T-helper 2 cell treated with Interferon-gamma antibody and Interleukin-4, amounts not matched to agents 5 μg/mL and 100 μg/mL, for 36 hours (primary cell): ENCODE measurements around the gene LTA.
"Not testable (repeated sequence)": the region's sequence is repeated elsewhere in the genome, so short reads cannot be mapped to it uniquely, and the experiment has no call there.

Experiments
- DNase-seq: peaks from one replicate; pipeline ENCODE4 v3.0.0; 2021; ENCODE audit warnings: low spot score
- H3K27ac Mint-ChIP-seq: one replicate; pipeline ENCODE4 v1.8.0; 2021; ENCODE audit warnings: mild to moderate bottlenecking, mixed read lengths
- H3K27me3 Mint-ChIP-seq: one replicate; pipeline ENCODE4 v1.8.0; 2021; ENCODE audit warnings: low read depth, mixed read lengths
- H3K36me3 Mint-ChIP-seq: one replicate; pipeline ENCODE4 v1.8.0; 2021; ENCODE audit warnings: low read depth, mixed read lengths
- H3K4me1 Mint-ChIP-seq: one replicate; pipeline ENCODE4 v1.8.0; 2021; ENCODE audit warnings: low read depth, mixed read lengths
- H3K4me3 Mint-ChIP-seq: one replicate; pipeline ENCODE4 v1.8.0; 2022; ENCODE audit warnings: mild to moderate bottlenecking, moderate library complexity, mixed read lengths
- H3K9me3 Mint-ChIP-seq: one replicate; pipeline ENCODE4 v1.8.0; 2021; ENCODE audit warnings: mixed read lengths

LTA gene

DNA sequence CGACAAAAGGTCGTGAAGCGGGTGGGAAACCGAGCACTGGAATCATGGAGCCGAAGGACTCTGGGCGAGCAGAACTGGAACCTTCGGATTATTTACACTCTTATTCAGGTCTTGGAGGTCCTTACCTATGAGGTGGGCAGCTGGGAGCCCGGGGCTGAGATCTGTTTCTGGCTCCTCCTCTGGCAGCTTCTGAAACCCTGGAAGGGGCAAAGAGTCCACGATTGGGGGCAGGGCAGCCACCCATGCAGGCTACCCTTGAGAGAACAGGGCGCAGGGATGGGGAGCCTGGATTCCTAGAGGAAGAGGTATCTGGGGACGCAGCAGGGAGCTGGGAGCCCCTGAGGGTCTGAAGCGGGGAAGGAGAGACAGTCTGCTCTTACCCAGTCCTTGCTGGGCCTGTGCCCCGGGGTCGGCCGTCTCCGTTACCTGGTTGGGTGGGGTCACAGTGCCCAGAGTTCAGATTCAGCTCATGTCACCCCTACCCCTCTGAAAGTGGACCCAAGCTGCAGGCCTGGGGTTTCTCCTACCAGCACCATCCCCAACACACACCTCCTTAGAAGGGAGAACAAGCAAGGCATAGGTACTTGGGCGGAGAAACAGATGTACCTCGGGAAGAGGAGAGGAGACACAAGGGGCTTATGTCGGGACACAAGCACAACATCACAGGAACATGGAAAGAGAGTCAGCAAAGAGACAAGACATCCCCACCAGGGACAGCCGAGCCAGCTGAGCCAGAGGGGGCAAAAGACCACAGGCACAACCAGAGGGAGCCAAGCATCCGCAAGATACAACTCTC, 9.5 kb downstream of the LTA start:
- H3K36me3 Mint-ChIP-seq = peaks cover 59% of the 10 kb centered on the region
- peak overlapping the region; percentile 95 for H3K4me3 Mint-ChIP-seq
- no peaks in the 10 kb centered on the region for H3K9me3 Mint-ChIP-seq
- peak overlapping the region; percentile 91 for H3K27ac Mint-ChIP-seq
- DNase-seq = no peak
- H3K4me1 Mint-ChIP-seq = peaks cover 62% of the 10 kb centered on the region
- H3K27me3 Mint-ChIP-seq = no peaks in the 10 kb centered on the region

DNA sequence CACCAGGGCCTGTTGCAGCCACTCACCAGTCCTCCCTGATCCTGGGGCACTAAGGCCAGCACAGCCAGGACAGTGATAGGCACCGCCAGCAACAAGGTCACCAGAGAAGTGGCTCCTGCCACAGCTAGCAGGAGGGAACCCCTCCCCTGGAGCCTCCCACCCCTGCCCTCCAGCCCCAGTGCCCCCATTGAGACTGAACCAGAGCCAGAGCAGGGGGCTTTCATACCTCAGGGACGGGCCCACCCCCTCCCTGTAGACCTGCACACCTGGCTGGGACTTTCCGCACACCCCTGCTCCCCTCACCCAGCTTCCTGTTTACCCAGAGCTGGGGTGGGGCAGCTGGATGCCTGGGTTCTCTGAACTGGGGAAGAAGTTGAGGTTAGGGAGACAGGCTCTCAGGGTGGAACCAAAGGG, 10.1 kb downstream of the LTA start, which contains the start of gene LTB:
Gene LTB (minus strand): TSS at position 195 of the 414 bp plus-strand sequence. CDS start 7 bp downstream, at position 188.
- H3K36me3 Mint-ChIP-seq = peaks cover 54% of the 10 kb centered on the region
- DNase-seq = no peak
- H3K27me3 Mint-ChIP-seq = no peaks in the 10 kb centered on the region
- H3K4me3 Mint-ChIP-seq = peak within 1 kb of the TSS; percentile 95
- no peaks in the 10 kb centered on the region for H3K9me3 Mint-ChIP-seq
- peaks cover 62% of the 10 kb centered on the region for H3K4me1 Mint-ChIP-seq
- peak within 1 kb of the TSS; percentile 91 for H3K27ac Mint-ChIP-seq

DNA sequence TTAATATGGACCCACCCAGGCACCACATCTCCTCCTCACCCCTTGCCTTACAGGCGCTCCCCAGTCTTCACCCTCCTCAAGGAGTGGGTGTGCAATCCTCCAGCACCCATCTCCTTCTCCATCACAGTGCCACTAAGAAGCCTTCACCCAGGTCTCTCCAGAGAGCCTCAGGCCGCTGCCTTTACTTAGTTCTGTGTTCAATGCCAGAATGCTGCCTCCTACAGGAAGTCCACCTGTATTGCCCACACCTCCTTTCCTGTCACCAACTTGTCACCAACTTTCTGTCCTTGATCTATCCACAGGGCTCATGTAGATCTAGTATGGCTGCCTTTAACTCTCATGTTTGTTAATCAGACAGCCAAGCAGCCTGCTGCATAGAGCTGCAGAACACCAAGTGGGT, 13.4 kb downstream of the LTA start:
- Mint-ChIP-seq H3K36me3 (peaks cover 37% of the 10 kb centered on the region), H3K4me3 (peak overlapping the region; percentile 78)

DNA sequence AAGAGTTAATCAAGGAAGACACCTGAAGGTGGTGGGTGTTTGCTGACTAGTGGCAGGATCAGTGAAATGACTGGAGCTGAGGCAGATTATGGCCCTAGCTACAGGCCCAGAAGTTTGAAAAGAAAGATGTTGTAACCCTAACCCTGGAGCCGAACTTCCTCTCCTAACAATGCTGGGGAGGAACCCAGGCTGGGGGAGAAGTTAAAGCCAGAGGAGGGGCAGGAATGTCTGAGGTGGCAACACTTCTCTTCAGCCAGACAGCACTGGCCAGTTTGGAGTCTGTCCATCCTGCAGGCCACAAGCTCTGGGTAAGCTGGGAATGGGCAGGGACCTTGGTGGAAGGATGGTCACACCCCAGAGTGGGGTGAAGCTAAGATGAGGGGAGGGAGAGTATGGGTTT, 13.9 kb downstream of the LTA start, which contains the start of gene LST1:
Gene LST1 (plus strand): TSS at position 270 of the 400 bp plus-strand sequence. CDS start 1,023 bp downstream, outside the sequence.
- no peaks in the 10 kb centered on the region for H3K27me3 Mint-ChIP-seq
- peaks cover 34% of the 10 kb centered on the region for H3K36me3 Mint-ChIP-seq
- DNase-seq = no peak
- peaks cover 50% of the 10 kb centered on the region for H3K4me1 Mint-ChIP-seq
- H3K4me3 Mint-ChIP-seq = peak within 1 kb of the TSS; percentile 78
- no peaks in the 10 kb centered on the region for H3K9me3 Mint-ChIP-seq
- H3K27ac Mint-ChIP-seq = peak within 1 kb of the TSS; percentile 95

More for the DNA sequence above, 13.4 kb downstream of the LTA start:
- Mint-ChIP-seq H3K27me3 (no peaks in the 10 kb centered on the region), H3K4me1 (peaks cover 50% of the 10 kb centered on the region), H3K9me3 (no peaks in the 10 kb centered on the region), H3K27ac (peak overlapping the region; percentile 95)
- DNase-seq = no peak

DNA sequence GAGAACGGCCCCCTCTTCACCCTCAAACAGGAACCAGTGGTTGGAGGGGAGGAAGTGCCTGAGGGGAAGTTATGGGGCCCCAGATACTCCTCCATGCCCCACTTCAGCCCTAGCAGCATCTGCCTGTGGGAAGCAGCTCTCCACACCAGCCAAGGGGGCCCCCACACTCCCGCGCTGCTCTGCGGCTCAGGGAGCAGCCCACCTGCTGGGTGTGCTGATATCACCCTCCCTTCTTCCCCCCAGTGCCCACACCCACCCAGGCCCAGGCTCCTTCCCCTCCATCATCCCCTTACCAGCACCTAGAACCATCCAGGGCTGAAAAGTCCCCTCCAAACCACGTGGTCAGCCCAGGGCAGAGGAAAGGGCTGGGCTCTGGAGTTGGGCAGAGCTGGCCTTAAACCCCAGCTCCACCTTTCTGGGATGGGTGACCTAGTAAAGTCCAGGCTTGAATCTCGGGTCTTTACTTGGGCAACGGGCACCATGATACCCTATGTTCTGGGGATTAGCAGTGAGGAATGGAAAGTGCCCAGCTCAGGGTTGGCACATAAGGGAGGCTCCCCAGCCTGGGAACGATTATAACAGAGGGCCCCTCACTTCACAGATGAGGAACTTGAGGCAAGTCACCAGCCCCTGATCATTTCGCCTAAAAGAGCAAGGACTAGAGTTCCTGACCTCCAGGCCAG, 14.7 kb downstream of the LTA start:
- peaks cover 49% of the 10 kb centered on the region for H3K4me1 Mint-ChIP-seq

DNA sequence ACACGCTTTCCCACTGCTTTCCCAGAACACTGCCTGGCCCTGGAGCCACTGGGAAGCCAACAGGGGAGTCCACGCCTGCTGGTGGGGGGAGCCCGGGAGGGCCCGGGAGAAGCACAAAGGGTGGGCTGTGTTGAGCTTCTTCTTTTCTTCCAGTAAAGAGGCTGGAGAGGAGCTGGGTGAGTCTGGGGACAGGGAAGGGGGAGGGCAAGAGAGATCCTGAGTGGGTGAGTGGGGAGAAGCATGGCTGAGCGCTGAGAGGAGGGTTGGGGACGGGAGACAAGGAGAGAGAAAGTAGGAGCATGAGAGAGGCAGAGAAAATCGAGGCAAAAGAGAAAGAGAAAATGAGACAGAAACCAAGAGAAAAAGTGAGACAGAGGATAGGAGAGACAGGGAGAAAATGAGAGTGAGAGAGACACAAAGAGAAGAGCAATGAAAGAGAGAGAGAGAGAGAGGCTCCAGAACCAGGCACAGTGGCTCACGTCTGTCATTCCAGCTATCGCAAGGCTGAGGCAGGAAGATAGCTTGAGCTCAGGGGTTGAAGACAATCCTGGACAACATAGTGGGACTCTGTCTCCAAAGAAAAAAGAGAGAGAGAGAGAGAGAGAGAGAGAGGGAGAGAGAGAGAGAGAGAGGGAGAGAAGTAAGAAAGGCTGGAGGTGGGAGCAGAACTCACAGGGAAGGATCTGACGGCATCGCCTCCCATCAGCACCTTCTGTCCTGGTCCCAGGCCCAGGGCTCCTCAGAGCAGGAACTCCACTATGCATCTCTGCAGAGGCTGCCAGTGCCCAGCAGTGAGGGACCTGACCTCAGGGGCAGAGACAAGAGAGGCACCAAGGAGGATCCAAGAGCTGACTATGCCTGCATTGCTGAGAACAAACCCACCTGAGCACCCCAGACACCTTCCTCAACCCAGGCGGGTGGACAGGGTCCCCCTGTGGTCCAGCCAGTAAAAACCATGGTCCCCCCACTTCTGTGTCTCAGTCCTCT, 16.0 kb downstream of the LTA start:
- H3K27ac Mint-ChIP-seq = peak overlapping the region; percentile 86
- peak overlapping the region; percentile 78 for H3K4me3 Mint-ChIP-seq
- DNase-seq = no peak
- H3K4me1 Mint-ChIP-seq = peaks cover 47% of the 10 kb centered on the region
- no peaks in the 10 kb centered on the region for H3K27me3 Mint-ChIP-seq
- no peaks in the 10 kb centered on the region for H3K9me3 Mint-ChIP-seq
- peaks cover 18% of the 10 kb centered on the region for H3K36me3 Mint-ChIP-seq

More for the DNA sequence above, 14.7 kb downstream of the LTA start:
- Mint-ChIP-seq H3K4me3 (peak overlapping the region; percentile 78), H3K9me3 (no peaks in the 10 kb centered on the region), H3K27me3 (no peaks in the 10 kb centered on the region), H3K36me3 (peaks cover 26% of the 10 kb centered on the region), H3K27ac (peak overlapping the region; percentile 95)
- no peak for DNase-seq

DNA sequence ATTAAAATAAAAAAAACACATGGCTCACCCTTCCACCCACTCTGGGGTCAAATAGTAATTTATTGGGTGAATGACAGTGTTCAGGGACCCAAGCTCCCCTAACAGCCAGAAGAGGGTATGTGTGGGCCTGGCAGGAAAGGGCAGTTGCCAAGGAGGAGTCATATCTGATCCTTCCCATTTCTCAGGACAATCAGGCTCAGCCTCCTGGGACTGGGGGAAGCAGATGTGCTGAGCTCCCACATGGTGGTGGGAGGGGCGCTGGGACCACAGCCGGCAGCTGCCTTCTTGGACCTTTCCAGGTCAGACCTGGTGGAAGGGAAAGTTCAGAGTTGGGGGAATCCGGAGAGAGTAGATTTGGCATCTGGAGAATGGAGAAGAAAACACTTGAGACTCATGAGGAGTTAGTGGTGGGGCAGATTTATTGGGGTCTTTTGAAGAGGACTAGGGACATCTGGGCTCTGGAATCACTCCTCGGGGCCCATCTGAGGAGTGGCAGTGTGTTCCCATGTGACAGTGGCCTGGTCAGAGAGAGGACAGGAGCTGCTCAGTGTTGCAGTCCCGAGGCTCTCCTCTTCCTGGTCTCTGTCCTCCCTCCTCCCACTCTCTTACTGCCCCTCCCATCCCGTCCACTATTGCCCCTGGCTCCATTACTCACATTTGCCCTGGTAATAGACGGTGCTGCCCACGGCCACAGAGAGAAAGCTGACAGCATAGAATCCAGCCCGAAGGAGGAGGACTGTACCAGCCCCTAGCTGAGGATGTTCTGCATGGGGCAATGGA, 17.0 kb downstream of the LTA start:
- no peak for DNase-seq
- Mint-ChIP-seq H3K27ac (peak overlapping the region; percentile 58), H3K27me3 (no peaks in the 10 kb centered on the region), H3K4me1 (peaks cover 50% of the 10 kb centered on the region), H3K9me3 (no peaks in the 10 kb centered on the region), H3K36me3 (peaks cover 18% of the 10 kb centered on the region), H3K4me3 (peak overlapping the region; percentile 19)

DNA sequence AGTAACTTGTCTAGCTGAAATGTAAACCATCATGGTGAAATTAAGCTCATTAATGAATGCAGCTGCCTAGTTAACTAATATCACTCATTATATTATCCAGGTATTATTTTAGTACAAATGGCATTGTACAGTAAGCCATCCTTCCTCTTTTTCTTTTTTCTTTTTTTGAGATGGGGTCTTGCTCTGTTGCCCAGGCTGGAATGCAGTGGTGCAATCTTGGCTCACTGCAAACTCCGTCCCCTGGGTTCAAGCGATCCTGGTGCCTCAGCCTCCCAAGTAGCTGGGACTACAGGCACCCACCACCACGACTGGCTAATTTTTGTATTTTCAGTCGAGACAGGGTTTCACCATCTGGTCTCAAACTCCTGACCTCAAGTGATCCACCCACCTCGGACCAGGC, 18.6 kb downstream of the LTA start:
- peak overlapping the region; percentile 35 for H3K27ac Mint-ChIP-seq
- not testable (repeated sequence) for H3K27me3 Mint-ChIP-seq, DNase-seq, H3K9me3 Mint-ChIP-seq
- H3K36me3 Mint-ChIP-seq = peaks cover 14% of the 10 kb centered on the region
- H3K4me3 Mint-ChIP-seq = peak overlapping the region; percentile 14
- peaks cover 49% of the 10 kb centered on the region for H3K4me1 Mint-ChIP-seq

DNA sequence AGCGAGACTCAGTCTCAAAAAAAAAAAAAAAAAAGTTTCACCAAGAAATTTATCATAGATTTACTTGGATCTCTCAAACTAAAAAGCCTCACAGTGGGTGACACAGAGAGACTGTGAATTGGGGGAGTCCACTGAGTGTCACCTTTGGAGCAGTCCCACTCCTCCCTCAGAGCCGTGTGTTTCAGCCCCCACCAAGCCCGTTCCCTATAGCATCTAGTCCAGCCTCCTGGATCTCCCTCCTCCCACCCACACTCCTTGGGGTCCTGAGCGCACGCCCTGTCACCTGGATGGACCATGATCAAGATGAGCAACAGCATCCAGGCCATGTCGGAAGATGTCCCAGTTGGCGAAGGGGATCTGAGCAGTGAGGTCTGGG, 20.3 kb downstream of the LTA start:
- no peak for DNase-seq
- Mint-ChIP-seq H3K27me3 (no peaks in the 10 kb centered on the region), H3K27ac (peak overlapping the region; percentile 88), H3K36me3 (peaks cover 11% of the 10 kb centered on the region), H3K4me3 (peak overlapping the region; percentile 75), H3K9me3 (no peaks in the 10 kb centered on the region), H3K4me1 (peaks cover 37% of the 10 kb centered on the region)

DNA sequence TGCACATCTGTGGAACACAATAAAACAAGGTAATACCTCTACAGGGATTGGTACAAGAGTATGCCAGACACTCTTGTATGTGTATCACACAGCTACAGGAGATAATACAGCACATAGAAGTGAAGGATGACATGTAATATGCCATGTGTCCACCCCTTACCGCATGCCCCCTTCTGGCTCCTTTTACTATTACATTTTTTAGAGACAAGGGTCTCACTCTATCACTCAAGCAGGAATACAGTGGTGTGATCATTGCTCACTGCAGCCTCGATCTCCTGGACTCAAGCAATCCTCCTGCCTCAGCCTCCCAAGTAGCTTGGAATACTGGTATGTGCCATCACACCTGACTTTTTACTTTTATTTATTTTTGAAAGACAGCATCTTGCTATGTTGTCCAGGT, 24.9 kb downstream of the LTA start:
- H3K27me3 Mint-ChIP-seq = no peaks in the 10 kb centered on the region
- H3K9me3 Mint-ChIP-seq = no peaks in the 10 kb centered on the region
- DNase-seq = no peak
- peak overlapping the region; percentile 10 for H3K27ac Mint-ChIP-seq
- H3K4me1 Mint-ChIP-seq = peaks cover 36% of the 10 kb centered on the region
- no peaks in the 10 kb centered on the region for H3K36me3 Mint-ChIP-seq
- peak overlapping the region; percentile 34 for H3K4me3 Mint-ChIP-seq

DNA sequence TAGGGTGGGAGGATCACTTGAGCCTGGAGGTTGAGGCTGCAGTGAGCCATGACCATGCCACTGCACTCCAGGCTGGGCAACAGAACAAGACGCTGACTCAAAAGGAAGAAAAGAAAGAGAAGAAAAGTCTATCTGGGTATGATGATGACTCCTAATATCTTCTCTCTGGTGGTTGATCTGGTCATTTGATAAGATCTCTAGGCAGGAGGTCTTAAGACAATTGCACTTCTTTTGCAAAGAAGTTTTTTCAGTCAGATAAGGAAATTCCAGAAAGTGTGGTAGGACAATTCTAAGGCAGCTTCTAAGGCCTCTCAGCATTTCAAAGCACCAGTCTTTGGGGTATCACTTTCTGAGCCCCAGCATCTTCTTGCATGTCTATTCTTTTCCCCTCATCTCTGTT, 35.2 kb downstream of the LTA start:
- no peaks in the 10 kb centered on the region for H3K27me3 Mint-ChIP-seq
- H3K36me3 Mint-ChIP-seq = no peaks in the 10 kb centered on the region
- DNase-seq = no peak
- no peak overlapping the region for H3K4me3 Mint-ChIP-seq
- H3K4me1 Mint-ChIP-seq = peaks cover 6% of the 10 kb centered on the region
- peak overlapping the region; percentile 38 for H3K27ac Mint-ChIP-seq
- H3K9me3 Mint-ChIP-seq = no peaks in the 10 kb centered on the region

DNA sequence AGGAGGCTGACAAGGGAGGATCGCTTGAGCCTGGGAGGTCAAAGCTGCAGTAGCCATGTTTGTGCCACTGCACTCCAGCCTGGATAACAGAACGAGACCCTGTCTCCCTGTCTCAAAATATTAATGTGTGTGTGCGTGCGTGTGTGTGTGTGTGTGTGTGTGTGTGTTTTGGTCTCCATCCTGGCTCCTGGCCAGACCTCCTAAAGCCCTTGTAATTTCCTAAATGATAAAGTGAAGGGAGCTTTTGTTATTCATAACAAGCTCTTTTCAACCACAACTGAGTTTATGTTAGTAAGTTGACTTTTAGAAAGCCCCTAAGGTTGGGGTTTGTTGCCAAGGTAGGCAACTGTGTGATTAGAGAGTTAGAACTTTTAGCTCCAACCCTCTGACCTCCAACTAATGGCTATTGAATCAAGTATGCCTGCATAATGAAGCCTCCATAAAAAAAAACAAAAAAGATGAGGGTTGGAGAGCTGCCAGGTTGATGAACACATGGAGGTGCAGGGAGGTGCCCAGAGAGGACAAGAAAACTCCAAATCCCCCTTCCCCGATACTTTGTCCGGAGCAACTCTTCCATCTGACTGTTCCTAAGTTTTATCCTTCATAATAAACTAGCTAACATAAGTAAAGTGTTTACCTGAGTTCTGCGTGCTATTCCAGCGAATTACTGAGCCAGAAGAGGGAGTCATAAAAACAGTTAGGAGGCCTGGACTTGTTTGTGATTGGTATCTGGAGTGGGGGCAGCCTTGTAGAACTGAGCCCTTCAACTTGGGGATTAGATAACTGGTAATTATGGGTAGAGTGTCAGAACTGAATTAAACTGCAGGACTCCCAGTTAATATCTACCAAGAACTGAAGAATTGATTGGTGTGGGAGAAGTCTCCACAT, 37.7 kb downstream of the LTA start:
- no peaks in the 10 kb centered on the region for H3K9me3 Mint-ChIP-seq
- H3K27ac Mint-ChIP-seq = no peak overlapping the region
- H3K4me3 Mint-ChIP-seq = no peak overlapping the region
- H3K36me3 Mint-ChIP-seq = no peaks in the 10 kb centered on the region
- no peak for DNase-seq
- H3K27me3 Mint-ChIP-seq = no peaks in the 10 kb centered on the region
- H3K4me1 Mint-ChIP-seq = peaks cover 13% of the 10 kb centered on the region
